Activated CD4-positive, alpha-beta T cell treated with anti-CD3 and anti-CD28 coated beads for 36 hours (primary cell): Measurements from ENCODE around the gene UQCRC1. TPM values are rescaled to one million over a fixed set of nuclear protein-coding genes. Genes with fewer than 3 reads are reported as not detected.

Source experiments
- ATAC-seq: fragments of 200-7000 bp; cut with Tn5 transposase; one replicate; pipeline ENCODE4 v1.10.0; 2021; ENCODE audit warnings: mild to moderate bottlenecking, moderate library complexity
- CTCF ChIA-PET: fragments of 350-600 bp; sonication (Branson Sonifier 250); formaldehyde crosslinking; loops from one replicate; lab custom pipeline; 2021; ENCODE audit warnings: antibody characterized with exemption; lab: Charles Lee
- POLR2A ChIA-PET: fragments of 350-600 bp; sonication (Branson Sonifier 250); formaldehyde crosslinking; loops from one replicate; lab custom pipeline; 2021; ENCODE audit warnings: antibody characterized with exemption, inconsistent platforms; lab: Charles Lee
- DNase-seq: peaks from one replicate; pipeline ENCODE4 v3.0.0-alpha.2; 2020
- H3K27ac Mint-ChIP-seq: one replicate; pipeline ENCODE4 v1.8.0; 2021; ENCODE audit warnings: mixed read lengths
- H3K27me3 Mint-ChIP-seq: one replicate; pipeline ENCODE4 v1.8.0; 2021; ENCODE audit warnings: mixed read lengths
- H3K36me3 Mint-ChIP-seq: one replicate; pipeline ENCODE4 v1.8.0; 2021; ENCODE audit warnings: low read depth, mixed read lengths
- H3K4me1 Mint-ChIP-seq: one replicate; pipeline ENCODE4 v1.8.0; 2021; ENCODE audit warnings: mixed read lengths
- H3K4me3 Mint-ChIP-seq: one replicate; pipeline ENCODE4 v1.8.0; 2021; ENCODE audit warnings: mild to moderate bottlenecking, moderate library complexity, mixed read lengths
- H3K9me3 Mint-ChIP-seq: one replicate; pipeline ENCODE4 v1.8.0; 2021; ENCODE audit warnings: low read depth, mixed read lengths
- intact Hi-C, 2 experiments: fragments of 100-400 bp; cut with DNase I in 1 of 2; cut with micrococcal nuclease in 1 of 2; formaldehyde crosslinking; loops; one replicate each; pipeline versions ENCODE4 v1.14.2 to v1.15.1; 2022 to 2024; cut with DNase I, micrococcal nuclease
- total RNA-seq, 2 experiments: library from RNA; stranded (reverse); gene quantifications; one replicate each; pipeline ENCODE4 v1.2.3, GENCODE V29; 2021

The UQCRC1 gene
- total RNA-seq, 2 experiments from 2014 or later = 205 to 231 TPM

- DNase-seq (no peak), ATAC-seq (no peak)
- ChIA-PET CTCF (no interaction called here), POLR2A (no interaction called here)
- Mint-ChIP-seq H3K4me1 (no peaks in the 10 kb centered on the region), H3K4me3 (no peak overlapping the region), H3K36me3 (no peaks in the 10 kb centered on the region), H3K27me3 (no peaks in the 10 kb centered on the region), H3K9me3 (no peaks in the 10 kb centered on the region), H3K27ac (no peak overlapping the region)
- intact Hi-C loops = no loop called here
These were observed 38.3 kb upstream of the UQCRC1 start for GRCh38 chr3:48647714-48648113.

DNA sequence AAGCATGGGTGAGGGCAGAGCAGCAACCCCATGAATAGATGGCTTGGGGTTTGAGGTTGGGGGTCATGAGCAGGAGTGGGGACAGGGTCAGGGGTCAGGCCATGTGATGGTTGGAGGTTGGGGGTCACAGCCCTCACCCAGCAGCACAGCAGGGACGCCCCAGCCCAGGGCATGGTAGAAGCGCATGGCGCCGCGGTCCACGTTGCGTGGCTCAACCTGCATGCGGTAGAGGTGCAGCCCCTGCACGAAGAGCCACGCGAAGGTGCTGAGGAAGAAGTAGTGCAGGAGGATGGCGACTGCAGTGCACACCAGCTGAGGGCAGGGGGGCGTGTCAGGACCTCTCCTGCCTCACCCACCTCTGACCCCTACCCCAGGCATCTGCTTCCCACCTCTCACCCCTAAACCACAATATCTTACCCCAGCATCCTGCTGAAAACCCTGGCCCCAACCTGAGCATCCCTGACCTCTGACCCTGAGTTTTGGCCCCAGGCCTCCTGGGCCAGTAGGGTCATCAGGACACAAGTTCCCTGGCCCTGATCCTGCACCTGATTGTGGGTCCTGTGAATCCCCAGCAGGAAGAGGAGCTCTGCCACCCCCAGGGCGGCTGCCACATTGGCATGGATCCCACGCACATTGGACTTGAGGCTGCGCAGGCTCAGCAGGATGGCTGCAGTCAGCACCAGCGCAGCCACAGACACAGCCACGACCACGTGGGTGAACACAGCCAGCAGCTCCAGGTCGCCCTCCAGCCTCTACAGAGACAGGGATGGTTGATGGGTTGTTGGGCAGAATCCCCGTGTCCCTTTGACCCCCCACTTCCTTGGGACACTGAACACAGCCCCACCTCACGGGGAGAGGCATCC is 35.7 kb upstream of the UQCRC1 start:
- POLR2A ChIA-PET = no interaction called here
- Mint-ChIP-seq H3K4me1 (no peaks in the 10 kb centered on the region), H3K36me3 (peaks cover 2% of the 10 kb centered on the region), H3K9me3 (no peaks in the 10 kb centered on the region), H3K27me3 (no peaks in the 10 kb centered on the region), H3K27ac (no peak overlapping the region), H3K4me3 (no peak overlapping the region)
- DNase-seq = no peak
- CTCF ChIA-PET = interaction anchor here (0.5 kb wide), 1 partner anchor 86 kb away, joined by 3 read pairs; no protein-coding TSS in a partner anchor
- intact Hi-C loops = no loop called here
- no peak for ATAC-seq

DNA sequence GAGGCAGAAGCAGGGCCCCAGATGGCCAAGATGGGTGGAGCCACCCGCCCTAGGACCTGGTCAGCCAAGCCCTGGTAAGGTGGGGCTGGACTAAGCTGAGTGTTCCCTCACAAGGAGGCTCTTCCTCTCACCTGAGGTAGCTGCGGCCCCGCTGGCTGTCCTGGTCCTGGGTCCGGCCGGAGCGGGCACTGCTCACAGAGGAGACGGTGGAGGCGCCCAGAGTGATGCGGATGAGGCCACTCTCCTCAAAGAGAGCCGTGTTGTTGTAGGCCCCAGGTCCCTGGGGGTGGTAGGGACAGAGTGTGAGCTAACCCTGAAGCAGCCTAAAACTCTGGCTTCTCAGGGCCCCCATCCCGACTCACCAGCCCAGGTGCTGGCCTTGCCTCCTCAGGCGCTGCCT is 33.2 kb upstream of the UQCRC1 start:
- Mint-ChIP-seq H3K27me3 (no peaks in the 10 kb centered on the region), H3K27ac (no peak overlapping the region), H3K36me3 (peaks cover 4% of the 10 kb centered on the region), H3K9me3 (no peaks in the 10 kb centered on the region), H3K4me1 (no peaks in the 10 kb centered on the region), H3K4me3 (no peak overlapping the region)
- ATAC-seq (no peak), DNase-seq (no peak)
- POLR2A ChIA-PET = interaction anchor here (0.6 kb wide), 1 partner anchor 1170 kb away, joined by 3 read pairs; no protein-coding TSS in a partner anchor
- CTCF ChIA-PET = no interaction called here
- intact Hi-C loops = no loop called here

GRCh38 chr3:48641396-48641795 is 31.9 kb upstream of the UQCRC1 start:
- POLR2A ChIA-PET = no interaction called here
- no peak for ATAC-seq
- no peaks in the 10 kb centered on the region for H3K4me1 Mint-ChIP-seq
- no peaks in the 10 kb centered on the region for H3K9me3 Mint-ChIP-seq
- H3K27ac Mint-ChIP-seq = no peak overlapping the region
- CTCF ChIA-PET = interaction anchor here (0.8 kb wide), 1 partner anchor 85 kb away, joined by 3 read pairs; the partner anchor contains the start of gene PFKFB4
- H3K27me3 Mint-ChIP-seq = no peaks in the 10 kb centered on the region
- no peak overlapping the region for H3K4me3 Mint-ChIP-seq
- intact Hi-C loops = no loop called here
- DNase-seq = no peak
- peaks cover 4% of the 10 kb centered on the region for H3K36me3 Mint-ChIP-seq

GRCh38 chr3:48639944-48640606 is 30.6 kb upstream of the UQCRC1 start:
- intact Hi-C loops = no loop called here
- ChIA-PET POLR2A (no interaction called here), CTCF (interaction anchor here (1.8 kb wide), 1 partner anchor 239 kb away, joined by 6 read pairs; no protein-coding TSS in a partner anchor)

GRCh38 chr3:48637305-48637704 is 27.9 kb upstream of the UQCRC1 start:
- H3K4me3 Mint-ChIP-seq = peak overlapping the region; percentile 7
- CTCF ChIA-PET = no interaction called here

More at GRCh38 chr3:48639944-48640606, 30.6 kb upstream of the UQCRC1 start:
- ATAC-seq = no peak
- Mint-ChIP-seq H3K27ac (no peak overlapping the region), H3K27me3 (no peaks in the 10 kb centered on the region), H3K36me3 (peaks cover 4% of the 10 kb centered on the region), H3K9me3 (no peaks in the 10 kb centered on the region), H3K4me3 (no peak overlapping the region), H3K4me1 (peaks cover 3% of the 10 kb centered on the region)
- DNase-seq = no peak

GRCh38 chr3:48636149-48636655 is 26.8 kb upstream of the UQCRC1 start:
- ATAC-seq = no peak
- DNase-seq = no peak
- CTCF ChIA-PET = interaction anchor here (0.8 to 3.0 kb wide), 19 partner anchors 9 to 236 kb away, joined by 3 to 20 read pairs (median 5); partner anchors contain the start of genes PFKFB4 and UQCRC1
- Mint-ChIP-seq H3K27me3 (no peaks in the 10 kb centered on the region), H3K4me3 (peak overlapping the region; percentile 84), H3K27ac (peak overlapping the region; percentile 37), H3K9me3 (no peaks in the 10 kb centered on the region), H3K36me3 (peaks cover 10% of the 10 kb centered on the region), H3K4me1 (peaks cover 13% of the 10 kb centered on the region)
- POLR2A ChIA-PET = interaction anchor here (0.8 to 1.2 kb wide), 4 partner anchors 26 to 704 kb away, joined by 3 to 5 read pairs (median 4); partner anchors contain the start of genes CCDC51, TMA7, UQCRC1 and USP4
- intact Hi-C loops = no loop called here

More at GRCh38 chr3:48637305-48637704, 27.9 kb upstream of the UQCRC1 start:
- peaks cover 8% of the 10 kb centered on the region for H3K36me3 Mint-ChIP-seq
- intact Hi-C loops = no loop called here
- POLR2A ChIA-PET = no interaction called here
- no peak overlapping the region for H3K27ac Mint-ChIP-seq
- ATAC-seq (no peak), DNase-seq (no peak)
- peaks cover 13% of the 10 kb centered on the region for H3K4me1 Mint-ChIP-seq
- no peaks in the 10 kb centered on the region for H3K9me3 Mint-ChIP-seq
- no peaks in the 10 kb centered on the region for H3K27me3 Mint-ChIP-seq

- DNase-seq (peak; percentile 97), ATAC-seq (peak; percentile 97)
- peak within 1 kb of the TSS; percentile 76 for H3K27ac Mint-ChIP-seq
- H3K9me3 Mint-ChIP-seq = no peaks in the 10 kb centered on the region
- peaks cover 13% of the 10 kb centered on the region for H3K4me1 Mint-ChIP-seq
- intact Hi-C loops = loop anchor here (1.0 to 2.0 kb wide), 14 partner anchors 21 to 459 kb away; partner anchors contain the start of genes UQCRC1 (in 2 of the 2), CCDC51 (in 1 of the 2), CDC25A (in 1 of the 2) and IP6K2 (in 1 of the 2)
- H3K27me3 Mint-ChIP-seq = no peaks in the 10 kb centered on the region
- ChIA-PET CTCF (interaction anchor here (0.6 to 3.0 kb wide), 26 partner anchors 10 to 1963 kb away, joined by 3 to 20 read pairs (median 4); partner anchors contain the start of genes PFKFB4 and UQCRC1), POLR2A (interaction anchor here (0.8 to 1.2 kb wide), 5 partner anchors 23 to 705 kb away, joined by 3 to 5 read pairs (median 3); partner anchors contain the start of genes CCDC51, TMA7, UQCRC1 and USP4)
- H3K36me3 Mint-ChIP-seq = peaks cover 10% of the 10 kb centered on the region
- H3K4me3 Mint-ChIP-seq = peak within 1 kb of the TSS; percentile 84
These were observed 26.0 kb upstream of the UQCRC1 start, which contains the start of gene SLC26A6 for GRCh38 chr3:48635222-48636021. SLC26A6 (minus strand) TSS chr3:48635461; CDS start chr3:48635393, 68 bp downstream.

- H3K27ac Mint-ChIP-seq = no peak overlapping the region
- DNase-seq (peak; percentile 68), ATAC-seq (peak; percentile 14)
- H3K36me3 Mint-ChIP-seq = peaks cover 10% of the 10 kb centered on the region
- H3K4me1 Mint-ChIP-seq = peaks cover 13% of the 10 kb centered on the region
- ChIA-PET CTCF (interaction anchor here (0.6 to 3.0 kb wide), 19 partner anchors 9 to 375 kb away, joined by 3 to 20 read pairs (median 5); partner anchors contain the start of genes PFKFB4 and UQCRC1), POLR2A (interaction anchor here (1.1 to 1.2 kb wide), 4 partner anchors 22 to 705 kb away, joined by 3 to 5 read pairs (median 4); partner anchors contain the start of genes CCDC51, TMA7, UQCRC1 and USP4)
- no peaks in the 10 kb centered on the region for H3K27me3 Mint-ChIP-seq
- no peaks in the 10 kb centered on the region for H3K9me3 Mint-ChIP-seq
- intact Hi-C loops = loop anchor here (1.0 to 2.0 kb wide), 14 partner anchors 20 to 460 kb away; partner anchors contain the start of genes UQCRC1 (in 2 of the 2), CCDC51 (in 1 of the 2), CDC25A (in 1 of the 2) and IP6K2 (in 1 of the 2)
- peak overlapping the region; percentile 84 for H3K4me3 Mint-ChIP-seq
These were observed 25.3 kb upstream of the UQCRC1 start for GRCh38 chr3:48634661-48635221.
